Measurements from ENCODE around the gene MDFI. TPM values are rescaled to one million over a fixed set of nuclear protein-coding genes. Genes with fewer than 3 reads are reported as not detected.

MDFI gene
- total RNA-seq, 4 donors from 2014 or later, result 0.83 to 4.6 (median 3.5) TPM

GRCh38 chr6:41644297-41644879 lies 6.1 kb downstream of the MDFI start:
- peaks cover 0 to 54% (median under 1%) of the 10 kb centered on the region in 4 donors for H3K27me3 ChIP-seq
- intact Hi-C loops (cut with DNase I), result no loop called here
- no peak for DNase-seq (ENCODE audit: extremely low spot score)

GRCh38 chr6:41645007-41645618 lies 6.8 kb downstream of the MDFI start:
- DNase-seq (ENCODE audit: extremely low spot score), result no peak
- H3K9me3 ChIP-seq, result no peaks in the 10 kb centered on the region
- 76% methylated on average over 12 of the region's 12 CpGs for WGBS
- peaks cover 0 to 6% (median 0%) of the 10 kb centered on the region in 4 donors for H3K4me1 ChIP-seq
- no peak overlapping the region for H3K4me3 ChIP-seq
- H3K36me3 ChIP-seq, result no peaks in the 10 kb centered on the region
- H3K27ac ChIP-seq (replicated peaks in 1 of 4), result no peak overlapping the region
- TF ChIP-seq POLR2AphosphoS5 (IDR thresholded peaks at IDR 0.05) (no peak), POLR2A (IDR thresholded peaks at IDR 0.05; ENCODE audit: low read depth) (no peak), EP300 (IDR thresholded peaks at IDR 0.05) (no peak)
- TF ChIP-seq, protein P1, sequence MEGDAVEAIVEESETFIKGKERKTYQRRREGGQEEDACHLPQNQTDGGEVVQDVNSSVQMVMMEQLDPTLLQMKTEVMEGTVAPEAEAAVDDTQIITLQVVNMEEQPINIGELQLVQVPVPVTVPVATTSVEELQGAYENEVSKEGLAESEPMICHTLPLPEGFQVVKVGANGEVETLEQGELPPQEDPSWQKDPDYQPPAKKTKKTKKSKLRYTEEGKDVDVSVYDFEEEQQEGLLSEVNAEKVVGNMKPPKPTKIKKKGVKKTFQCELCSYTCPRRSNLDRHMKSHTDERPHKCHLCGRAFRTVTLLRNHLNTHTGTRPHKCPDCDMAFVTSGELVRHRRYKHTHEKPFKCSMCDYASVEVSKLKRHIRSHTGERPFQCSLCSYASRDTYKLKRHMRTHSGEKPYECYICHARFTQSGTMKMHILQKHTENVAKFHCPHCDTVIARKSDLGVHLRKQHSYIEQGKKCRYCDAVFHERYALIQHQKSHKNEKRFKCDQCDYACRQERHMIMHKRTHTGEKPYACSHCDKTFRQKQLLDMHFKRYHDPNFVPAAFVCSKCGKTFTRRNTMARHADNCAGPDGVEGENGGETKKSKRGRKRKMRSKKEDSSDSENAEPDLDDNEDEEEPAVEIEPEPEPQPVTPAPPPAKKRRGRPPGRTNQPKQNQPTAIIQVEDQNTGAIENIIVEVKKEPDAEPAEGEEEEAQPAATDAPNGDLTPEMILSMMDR (IDR thresholded peaks at IDR 0.05), result no peak
- H3K27me3 ChIP-seq, result peaks cover 0 to 47% (median 0%) of the 10 kb centered on the region in 4 donors
- intact Hi-C loops (cut with DNase I), result no loop called here

More at GRCh38 chr6:41644297-41644879, 6.1 kb downstream of the MDFI start:
- WGBS, result 87% methylated on average over 4 of the region's 4 CpGs
- Histone ChIP-seq H3K4me1 (peaks cover 0 to 11% (median 3%) of the 10 kb centered on the region in 4 donors), H3K27ac (replicated peaks in 1 of 4) (no peak overlapping the region), H3K36me3 (no peaks in the 10 kb centered on the region), H3K4me3 (no peak overlapping the region), H3K9me3 (no peaks in the 10 kb centered on the region)
- TF ChIP-seq POLR2AphosphoS5 (IDR thresholded peaks at IDR 0.05), result no peak
- TF ChIP-seq POLR2A (IDR thresholded peaks at IDR 0.05; ENCODE audit: low read depth), result no peak
- no peak for TF ChIP-seq EP300 (IDR thresholded peaks at IDR 0.05)
- TF ChIP-seq, protein P1 (IDR thresholded peaks at IDR 0.05), result no peak

GRCh38 chr6:41646026-41646795 lies 7.9 kb downstream of the MDFI start:
- intact Hi-C loops (cut with DNase I), result no loop called here
- Histone ChIP-seq H3K27ac (replicated peaks in 1 of 4) (no peak overlapping the region), H3K4me1 (no peaks in the 10 kb centered on the region), H3K4me3 (no peak overlapping the region), H3K27me3 (peaks cover 0 to 39% (median 0%) of the 10 kb centered on the region in 4 donors), H3K9me3 (no peaks in the 10 kb centered on the region), H3K36me3 (no peaks in the 10 kb centered on the region)
- no peak for DNase-seq (ENCODE audit: extremely low spot score)
- WGBS, result 80% methylated on average over 10 of the region's 14 CpGs
- TF ChIP-seq, protein P1 (IDR thresholded peaks at IDR 0.05), result no peak
- TF ChIP-seq POLR2A (IDR thresholded peaks at IDR 0.05; ENCODE audit: low read depth) (no peak), EP300 (IDR thresholded peaks at IDR 0.05) (no peak), POLR2AphosphoS5 (IDR thresholded peaks at IDR 0.05) (no peak)

- H3K36me3 ChIP-seq, result no peaks in the 10 kb centered on the region
- intact Hi-C loops (cut with DNase I), result no loop called here
- H3K9me3 ChIP-seq, result no peaks in the 10 kb centered on the region
- H3K27me3 ChIP-seq, result peaks cover 0 to 32% (median 0%) of the 10 kb centered on the region in 4 donors
- WGBS, result 67% methylated on average over 7 of the region's 9 CpGs
- DNase-seq (ENCODE audit: extremely low spot score), result no peak
- no peak overlapping the region for H3K4me3 ChIP-seq
- TF ChIP-seq, protein P1 (IDR thresholded peaks at IDR 0.05), result no peak
- TF ChIP-seq EP300 (IDR thresholded peaks at IDR 0.05), result no peak
- TF ChIP-seq POLR2A (IDR thresholded peaks at IDR 0.05; ENCODE audit: low read depth), result no peak
- no peak for TF ChIP-seq POLR2AphosphoS5 (IDR thresholded peaks at IDR 0.05)
- no peak overlapping the region for H3K27ac ChIP-seq (replicated peaks in 1 of 4)
- H3K4me1 ChIP-seq, result no peaks in the 10 kb centered on the region
These were observed 8.8 kb downstream of the MDFI start for GRCh38 chr6:41647061-41647511.

Data from esophagus muscularis mucosa (tissue), 4 donors.